ENCODE data around the gene MAP7D1.
A peak's percentile ranks its signal among the peaks of the same experiment; 100 is the strongest.

MAP7D1 gene

DNA sequence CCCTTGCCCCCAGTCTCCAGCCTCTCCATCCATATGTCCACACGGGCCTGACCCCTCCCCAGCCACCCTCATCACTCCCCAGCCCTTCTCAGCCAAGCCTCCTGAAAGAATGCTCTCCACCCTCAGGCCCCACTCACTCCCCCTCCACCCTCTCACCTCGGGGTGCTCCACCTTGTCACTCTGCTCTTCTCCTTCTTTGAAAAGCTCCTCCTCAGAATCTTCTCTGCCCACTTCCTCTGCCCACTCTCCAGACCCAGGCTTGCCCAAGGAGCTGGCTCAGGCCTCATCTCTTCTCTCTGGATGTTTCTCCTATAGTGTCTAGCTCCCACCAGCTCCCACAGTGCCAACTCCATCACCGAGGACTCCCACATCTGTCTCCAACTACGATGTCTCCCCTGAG is 44.8 kb upstream of the MAP7D1 start:
- TF ChIP-seq, protein P1, sequence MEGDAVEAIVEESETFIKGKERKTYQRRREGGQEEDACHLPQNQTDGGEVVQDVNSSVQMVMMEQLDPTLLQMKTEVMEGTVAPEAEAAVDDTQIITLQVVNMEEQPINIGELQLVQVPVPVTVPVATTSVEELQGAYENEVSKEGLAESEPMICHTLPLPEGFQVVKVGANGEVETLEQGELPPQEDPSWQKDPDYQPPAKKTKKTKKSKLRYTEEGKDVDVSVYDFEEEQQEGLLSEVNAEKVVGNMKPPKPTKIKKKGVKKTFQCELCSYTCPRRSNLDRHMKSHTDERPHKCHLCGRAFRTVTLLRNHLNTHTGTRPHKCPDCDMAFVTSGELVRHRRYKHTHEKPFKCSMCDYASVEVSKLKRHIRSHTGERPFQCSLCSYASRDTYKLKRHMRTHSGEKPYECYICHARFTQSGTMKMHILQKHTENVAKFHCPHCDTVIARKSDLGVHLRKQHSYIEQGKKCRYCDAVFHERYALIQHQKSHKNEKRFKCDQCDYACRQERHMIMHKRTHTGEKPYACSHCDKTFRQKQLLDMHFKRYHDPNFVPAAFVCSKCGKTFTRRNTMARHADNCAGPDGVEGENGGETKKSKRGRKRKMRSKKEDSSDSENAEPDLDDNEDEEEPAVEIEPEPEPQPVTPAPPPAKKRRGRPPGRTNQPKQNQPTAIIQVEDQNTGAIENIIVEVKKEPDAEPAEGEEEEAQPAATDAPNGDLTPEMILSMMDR (IDR thresholded peaks at IDR 0.05; ENCODE audit: low read depth, low read length, missing control alignments), result no peak
- no peak for DNase-seq
- Histone ChIP-seq H3K4me3 (ENCODE audit: low read depth, low read length) (no peak overlapping the region), H3K36me3 (replicated peaks) (no peaks in the 10 kb centered on the region), H3K27ac (no peak overlapping the region), H3K27me3 (replicated peaks) (no peaks in the 10 kb centered on the region)
- in situ Hi-C loops (cut with HindIII; ENCODE audit: low pct_ligation_motif_present, low sequenced_read_pairs), result no loop called here

- DNase-seq, result no peak
- Histone ChIP-seq H3K36me3 (replicated peaks) (no peaks in the 10 kb centered on the region), H3K27ac (no peak overlapping the region), H3K4me3 (ENCODE audit: low read depth, low read length) (no peak overlapping the region), H3K27me3 (replicated peaks) (no peaks in the 10 kb centered on the region)
- in situ Hi-C loops (cut with HindIII; ENCODE audit: low pct_ligation_motif_present, low sequenced_read_pairs), result no loop called here
- TF ChIP-seq, protein P1 (IDR thresholded peaks at IDR 0.05; ENCODE audit: low read depth, low read length, missing control alignments), result no peak
These were observed 43.1 kb upstream of the MAP7D1 start for GRCh38 chr1:36112823-36113222.

DNA sequence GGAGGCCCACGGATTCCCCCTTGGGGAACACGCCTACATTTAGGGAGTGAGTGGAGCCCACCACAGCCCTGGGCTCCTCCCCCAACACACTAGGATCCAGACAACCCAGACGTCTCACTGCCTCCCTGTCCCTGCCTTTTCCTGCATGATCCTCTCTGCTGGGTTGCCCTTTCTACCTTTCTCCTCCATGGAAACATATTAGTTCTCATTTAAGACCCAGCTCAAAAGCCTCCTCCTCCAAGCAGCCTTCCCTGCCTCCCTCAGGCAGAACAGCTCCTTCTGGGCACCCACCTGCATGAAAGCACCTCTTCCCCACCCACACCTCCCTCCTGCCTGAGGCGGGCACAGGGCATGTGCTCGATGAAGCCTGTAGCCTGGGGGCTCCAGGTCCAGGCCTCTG is 41.6 kb upstream of the MAP7D1 start:
- H3K27ac ChIP-seq, result no peak overlapping the region
- H3K4me3 ChIP-seq (ENCODE audit: low read depth, low read length), result no peak overlapping the region
- H3K27me3 ChIP-seq (replicated peaks), result no peaks in the 10 kb centered on the region
- no peak for DNase-seq
- H3K36me3 ChIP-seq (replicated peaks), result no peaks in the 10 kb centered on the region
- TF ChIP-seq, protein P1 (IDR thresholded peaks at IDR 0.05; ENCODE audit: low read depth, low read length, missing control alignments), result no peak
- in situ Hi-C loops (cut with HindIII; ENCODE audit: low pct_ligation_motif_present, low sequenced_read_pairs), result no loop called here

- peak; percentile 50 for DNase-seq
- in situ Hi-C loops (cut with HindIII; ENCODE audit: low pct_ligation_motif_present, low sequenced_read_pairs), result no loop called here
- Histone ChIP-seq H3K4me3 (ENCODE audit: low read depth, low read length) (no peak overlapping the region), H3K27me3 (replicated peaks) (no peaks in the 10 kb centered on the region), H3K27ac (peak overlapping the region; percentile 54), H3K36me3 (replicated peaks) (no peaks in the 10 kb centered on the region)
- TF ChIP-seq, protein P1 (IDR thresholded peaks at IDR 0.05; ENCODE audit: low read depth, low read length, missing control alignments), result no peak
These were observed 40.7 kb upstream of the MAP7D1 start for GRCh38 chr1:36115200-36115669.

DNA sequence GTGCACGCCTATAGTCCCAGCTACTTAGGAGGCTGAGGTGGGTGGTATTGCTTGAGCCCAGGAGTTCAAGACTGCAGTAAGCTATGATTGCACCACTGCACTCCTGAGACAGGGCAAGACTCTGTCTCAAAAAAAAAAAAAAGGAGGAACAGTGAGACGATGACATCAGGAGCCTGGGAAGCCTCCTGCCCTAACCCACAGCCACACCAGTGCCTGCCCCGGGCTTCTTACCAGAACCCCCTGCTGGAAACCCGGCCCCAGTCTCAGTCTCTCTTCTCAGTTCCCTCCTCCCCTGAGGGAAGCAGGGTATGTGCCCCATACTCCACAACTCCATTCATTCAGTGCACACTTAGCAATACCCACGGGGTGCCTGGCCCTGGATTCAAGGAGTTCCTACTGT is 40.0 kb upstream of the MAP7D1 start:
- TF ChIP-seq, protein P1 (IDR thresholded peaks at IDR 0.05; ENCODE audit: low read depth, low read length, missing control alignments), result no peak
- Histone ChIP-seq H3K4me3 (ENCODE audit: low read depth, low read length) (no peak overlapping the region), H3K27me3 (replicated peaks) (no peaks in the 10 kb centered on the region), H3K36me3 (replicated peaks) (no peaks in the 10 kb centered on the region), H3K27ac (peak overlapping the region; percentile 54)
- in situ Hi-C loops (cut with HindIII; ENCODE audit: low pct_ligation_motif_present, low sequenced_read_pairs), result no loop called here
- peak; percentile 19 for DNase-seq

GRCh38 chr1:36116901-36117300 is 39.1 kb upstream of the MAP7D1 start:
- H3K4me3 ChIP-seq (ENCODE audit: low read depth, low read length), result no peak overlapping the region
- no peaks in the 10 kb centered on the region for H3K36me3 ChIP-seq (replicated peaks)
- no peaks in the 10 kb centered on the region for H3K27me3 ChIP-seq (replicated peaks)
- DNase-seq, result no peak
- no peak overlapping the region for H3K27ac ChIP-seq
- in situ Hi-C loops (cut with HindIII; ENCODE audit: low pct_ligation_motif_present, low sequenced_read_pairs), result no loop called here
- TF ChIP-seq, protein P1 (IDR thresholded peaks at IDR 0.05; ENCODE audit: low read depth, low read length, missing control alignments), result no peak
